Activated T-helper 17 cell treated with anti-CD3 and anti-CD28 coated beads, Interleukin-2, amount 50 U/mL, for 72 hours (primary cell): ENCODE measurements around the gene NFYC. TPM values are rescaled to one million over a fixed set of nuclear protein-coding genes. Genes with fewer than 3 reads are reported as not detected.
A peak's percentile ranks its signal among the peaks of the same experiment; 100 is the strongest.

Experiments
- ATAC-seq: fragments of 150-1000 bp; cut with Tn5 transposase; replicated peaks from 2 replicates; pipeline ENCODE4 v1.10.0; 2021; ENCODE audit warnings: mild to moderate bottlenecking, moderate library complexity
- H3K27ac Mint-ChIP-seq: one replicate; pipeline ENCODE4 v1.8.0; 2022; ENCODE audit warnings: mixed read lengths
- H3K27me3 Mint-ChIP-seq: one replicate; pipeline ENCODE4 v1.8.0; 2022; ENCODE audit warnings: mixed read lengths
- H3K36me3 Mint-ChIP-seq: one replicate; pipeline ENCODE4 v1.8.0; 2022; ENCODE audit warnings: low read depth, mild to moderate bottlenecking, mixed read lengths
- H3K4me1 Mint-ChIP-seq: one replicate; pipeline ENCODE4 v1.8.0; 2022; ENCODE audit warnings: mixed read lengths
- H3K4me3 Mint-ChIP-seq: one replicate; pipeline ENCODE4 v1.8.0; 2022; ENCODE audit warnings: mild to moderate bottlenecking, mixed read lengths
- H3K9me3 Mint-ChIP-seq: one replicate; pipeline ENCODE4 v1.8.0; 2022; ENCODE audit warnings: mixed read lengths
- total RNA-seq, 2 donors: library from RNA; stranded (reverse); gene quantifications; one replicate each; pipeline ENCODE4 v1.2.3, GENCODE V29; 2022

Gene NFYC
- total RNA-seq, 2 donors from 2014 or later = 61.2 to 65.2 TPM

DNA sequence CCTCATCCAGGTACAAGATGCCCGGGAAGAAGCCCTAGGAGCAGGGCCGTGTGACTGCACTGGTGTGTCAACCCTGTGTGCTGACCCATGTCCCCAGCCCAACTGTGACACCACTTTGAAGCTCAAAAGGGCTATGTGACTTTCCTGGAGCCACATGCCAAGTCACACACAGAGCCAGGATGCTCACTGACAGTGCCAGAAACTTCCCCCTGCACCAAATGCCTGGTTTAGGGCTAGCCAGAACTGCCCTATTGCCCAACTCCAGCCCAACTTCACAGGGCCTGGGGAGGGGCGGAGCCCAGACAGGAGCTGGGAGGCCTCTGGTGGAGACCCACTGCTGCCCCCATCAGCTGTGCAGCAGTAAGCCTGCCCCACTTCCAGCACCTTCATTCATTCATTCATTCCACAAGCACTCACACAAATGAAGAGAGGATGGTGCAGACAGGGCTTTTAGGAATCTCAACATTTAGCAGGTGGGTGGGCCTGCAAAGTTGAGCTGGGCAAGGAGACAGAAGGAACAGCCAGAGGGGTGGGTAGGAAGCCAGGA, 128.8 kb downstream of the NFYC start:
- no peaks in the 10 kb centered on the region for H3K27me3 Mint-ChIP-seq
- H3K4me1 Mint-ChIP-seq = peaks cover 6% of the 10 kb centered on the region
- no peak overlapping the region for H3K27ac Mint-ChIP-seq
- H3K9me3 Mint-ChIP-seq = no peaks in the 10 kb centered on the region
- H3K4me3 Mint-ChIP-seq = peak overlapping the region; percentile 79
- H3K36me3 Mint-ChIP-seq = no peaks in the 10 kb centered on the region
- ATAC-seq = no peak

Other genes with a start within 250 kb of the NFYC start
- 1 to 10 TPM; 2.8 to 3.3 TPM for gene ZFP69B, start 241.2 kb upstream of the NFYC start, total RNA-seq
- gene ZFP69, start 214.4 kb upstream of the NFYC start, total RNA-seq = 1 to 10 TPM; 1.9 to 3.4 TPM
- 1 to 10 TPM; 6.6 to 6.7 TPM for gene EXO5, start 182.9 kb upstream of the NFYC start, total RNA-seq
- gene ZNF684, start 160.1 kb upstream of the NFYC start, total RNA-seq = 1 to 10 TPM; 3.5 to 5.8 TPM
- 1 to 10 TPM; 3.0 to 4.2 TPM for gene RIMS3, start 26.0 kb upstream of the NFYC start, total RNA-seq
- 1 to 10 TPM in 1 of 2 donors, under 1 TPM in 1; 0.45 to 1.5 TPM for gene KCNQ4, start 92.1 kb downstream of the NFYC start, total RNA-seq
- 1 to 10 TPM; 2.1 to 3.7 TPM for gene CITED4, start 170.7 kb downstream of the NFYC start, total RNA-seq